CD14-positive monocyte (primary cell): ENCODE measurements around the gene COL2A1. TPM values are rescaled to one million over a fixed set of nuclear protein-coding genes. Genes with fewer than 3 reads are reported as not detected.

ENCODE experiments used
- DNase-seq, 3 donors: peaks; one replicate each; pipeline ENCODE4 v3.0.0-alpha.2; 2011 to 2022
- H2AFZ ChIP-seq: 2 replicates; pipeline ENCODE4 v1.6.0; 2012; ENCODE audit warnings: mild to moderate bottlenecking, low read depth, low read length, inconsistent platforms; ENCODE audit not compliant: insufficient read depth, poor library complexity, severe bottlenecking
- H3K27ac ChIP-seq, 2 donors: 1 replicate in 1 of 2; 2 replicates in 1 of 2; pipeline ENCODE4 v1.5.1; 2012 to 2013; ENCODE audit warnings: low read length in 2 of 2, control low read depth in 1 of 2, inconsistent platforms in 1 of 2, low read depth in 1 of 2, mild to moderate bottlenecking in 1 of 2
- H3K27me3 ChIP-seq, 2 donors: one replicate each; pipeline versions ENCODE4 v1.6.0 to v1.6.1; 2011 to 2013; ENCODE audit warnings: low read length in 2 of 2; ENCODE audit not compliant: control insufficient read depth in 2 of 2, insufficient read depth in 2 of 2
- H3K36me3 ChIP-seq, 2 donors: replicated peaks in 1 of 2; 1 replicate in 1 of 2; 2 replicates in 1 of 2; pipeline versions ENCODE4 v1.5.1 to v1.6.1; 2012 to 2013; ENCODE audit warnings: low read length in 2 of 2, control low read depth in 1 of 2, inconsistent platforms in 1 of 2, mild to moderate bottlenecking in 1 of 2; ENCODE audit not compliant: insufficient read depth in 2 of 2, control insufficient read depth in 1 of 2
- H3K4me1 ChIP-seq, 2 donors: 1 replicate in 1 of 2; 2 replicates in 1 of 2; pipeline versions ENCODE4 v1.5.1 to v1.6.1; 2012 to 2013; ENCODE audit warnings: low read length in 2 of 2, control low read depth in 1 of 2, inconsistent platforms in 1 of 2, mild to moderate bottlenecking in 1 of 2, moderate library complexity in 1 of 2; ENCODE audit not compliant: insufficient read depth in 2 of 2, control insufficient read depth in 1 of 2
- H3K4me2 ChIP-seq: replicated peaks from 2 replicates; pipeline ENCODE3; 2012; ENCODE audit warnings: low read length, moderate library complexity, mild to moderate bottlenecking; ENCODE audit not compliant: poor library complexity, severe bottlenecking; ENCODE audit errors: extremely low read depth
- H3K4me3 ChIP-seq, 3 experiments: fragments of 200-600 bp in 1 of 3; sonication (generic) in 1 of 3; replicated peaks in 1 of 3; 1 replicate in 2 of 3; 2 replicates in 1 of 3; pipeline ENCODE4 v1.5.1; 2011 to 2013; ENCODE audit warnings: low read length in 3 of 3, mild to moderate bottlenecking in 3 of 3, control low read depth in 2 of 3, low read depth in 2 of 3, inconsistent platforms in 1 of 3, moderate library complexity in 1 of 3
- H3K79me2 ChIP-seq: 2 replicates; pipeline ENCODE4 v1.6.0; 2012; ENCODE audit warnings: mild to moderate bottlenecking, control low read depth, inconsistent platforms, low read length, moderate library complexity; ENCODE audit not compliant: insufficient read depth
- H3K9ac ChIP-seq: 2 replicates; pipeline ENCODE4 v1.6.0; 2017; ENCODE audit warnings: low read length, mild to moderate bottlenecking; ENCODE audit not compliant: insufficient read depth, poor library complexity, severe bottlenecking
- H3K9me3 ChIP-seq, 2 donors: replicated peaks in 1 of 2; 1 replicate in 1 of 2; 2 replicates in 1 of 2; pipeline versions ENCODE4 v1.5.1 to v1.6.1; 2012 to 2013; ENCODE audit warnings: low read length in 2 of 2, control low read depth in 1 of 2; ENCODE audit not compliant: control insufficient read depth in 1 of 2, insufficient read depth in 1 of 2
- H4K20me1 ChIP-seq: 2 replicates; pipeline ENCODE4 v1.6.0; 2012; ENCODE audit warnings: mild to moderate bottlenecking, low read length, control low read depth, moderate library complexity; ENCODE audit not compliant: insufficient read depth
- H3K27ac Mint-ChIP-seq, 7 donors: one replicate each; pipeline ENCODE4 v1.8.0; 2020; ENCODE audit warnings: mild to moderate bottlenecking in 7 of 7, mixed read lengths in 7 of 7, moderate library complexity in 6 of 7, inconsistent platforms in 2 of 7
- H3K27me3 Mint-ChIP-seq, 3 donors: one replicate each; pipeline ENCODE4 v1.8.0; 2021 to 2022; ENCODE audit warnings: low read depth in 3 of 3, mild to moderate bottlenecking in 3 of 3, mixed read lengths in 3 of 3, moderate library complexity in 3 of 3, inconsistent platforms in 1 of 3
- H3K36me3 Mint-ChIP-seq, 2 donors: one replicate each; pipeline ENCODE4 v1.8.0; 2020; ENCODE audit warnings: mixed read lengths in 2 of 2, inconsistent platforms in 1 of 2, mild to moderate bottlenecking in 1 of 2
- H3K4me1 Mint-ChIP-seq: one replicate; pipeline ENCODE4 v1.8.0; 2020; ENCODE audit warnings: mild to moderate bottlenecking, mixed read lengths
- H3K4me3 Mint-ChIP-seq, 2 donors: one replicate each; pipeline ENCODE4 v1.8.0; 2020; ENCODE audit warnings: mild to moderate bottlenecking in 2 of 2, mixed read lengths in 2 of 2, moderate library complexity in 1 of 2
- H3K9me3 Mint-ChIP-seq, 7 donors: one replicate each; pipeline ENCODE4 v1.8.0; 2020 to 2022; ENCODE audit warnings: mixed read lengths in 7 of 7, mild to moderate bottlenecking in 6 of 7, moderate library complexity in 6 of 7, inconsistent platforms in 2 of 7
- WGBS: methylation state at CpG from one replicate; pipeline ENCODE4 v1.1.5; 2013; ENCODE audit warnings: missing lambda C conversion rate; ENCODE audit not compliant: insufficient coverage; 5-methylcytosine and 5-hydroxymethylcytosine counted together
- intact Hi-C, 2 donors: fragments of 100-400 bp; cut with micrococcal nuclease; formaldehyde crosslinking; loops; one replicate each; pipeline versions ENCODE4 v1.15.0 to v1.15.1; 2023
- polyA plus RNA-seq, 3 donors: library from polyadenylated mRNA; depleted of rRNA in 1 of 3; unstranded in 2 of 3; stranded (reverse) in 1 of 3; fragments of 300-500 nt in 2 of 3; fragments of >200 nt in 1 of 3; fragmentation: Illumina TruSeq in 2 of 3; gene quantifications; 1 replicate in 2 of 3; 2 replicates in 1 of 3; pipeline ENCODE4 v1.2.3, GENCODE V29; 2012 to 2021
- TF ChIP-seq, protein P1 (sequence below): fragments of 200-600 bp; IDR thresholded peaks from one replicate; pipeline ENCODE4 v1.8.0; 2022; ENCODE audit warnings: antibody characterized with exemption, mild to moderate bottlenecking

COL2A1 gene
- polyA plus RNA-seq, 3 donors = not detected

DNA sequence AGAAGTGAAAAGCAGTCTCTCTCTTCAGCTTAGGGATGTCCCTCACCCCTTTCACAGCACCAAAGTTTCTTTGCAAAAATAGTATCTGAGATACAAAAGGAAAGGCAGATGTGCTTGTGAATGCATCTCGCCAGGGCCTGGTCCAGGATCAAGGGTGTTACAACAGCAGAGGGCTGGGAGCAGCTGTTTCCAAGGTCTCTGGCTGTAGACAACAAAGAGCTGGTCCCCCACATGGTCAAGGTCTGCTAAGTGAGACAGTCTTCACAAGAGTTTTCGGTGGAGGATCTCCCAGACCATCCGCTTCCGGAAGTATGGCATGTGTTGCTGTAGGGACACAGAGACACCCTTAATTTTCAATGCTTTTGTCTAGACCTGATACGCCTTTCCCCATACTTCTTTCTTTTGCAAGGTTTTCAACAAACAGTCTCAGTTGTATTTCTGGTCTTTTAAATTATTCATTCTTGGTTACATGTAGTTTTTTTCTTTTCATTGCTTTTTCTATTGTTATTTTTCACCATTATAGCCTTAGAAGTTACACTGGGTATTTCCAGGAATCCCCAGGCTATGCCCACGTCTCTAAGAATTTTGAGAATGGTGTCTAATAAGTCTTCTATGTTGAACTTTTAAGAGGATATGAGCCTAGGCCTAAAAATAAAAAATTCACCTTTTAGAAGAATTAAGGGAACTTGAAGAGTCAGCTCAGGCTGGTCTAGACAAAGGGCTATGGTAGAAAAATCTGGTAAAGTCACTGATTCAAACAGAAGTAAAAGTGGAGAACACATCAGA is 41.0 kb upstream of the COL2A1 start:
- Mint-ChIP-seq H3K4me1 (no peaks in the 10 kb centered on the region), H3K27ac (no peak overlapping the region), H3K27me3 (no peaks in the 10 kb centered on the region), H3K36me3 (peaks cover 73 to 75% of the 10 kb centered on the region in 2 donors), H3K4me3 (no peak overlapping the region), H3K9me3 (no peaks in the 10 kb centered on the region)
- Histone ChIP-seq H2AFZ (no peak overlapping the region), H3K9ac (no peak overlapping the region), H3K27ac (no peak overlapping the region), H3K9me3 (no peaks in the 10 kb centered on the region), H3K4me2 (no peak overlapping the region), H3K27me3 (no peaks in the 10 kb centered on the region), H3K36me3 (peaks cover 73 to 87% of the 10 kb centered on the region in 2 donors), H3K79me2 (no peaks in the 10 kb centered on the region), H4K20me1 (no peaks in the 10 kb centered on the region), H3K4me1 (no peaks in the 10 kb centered on the region), H3K4me3 (no peak overlapping the region)
- no peak for DNase-seq
- 100% methylated on average over 1 of the region's 6 CpGs for WGBS
- TF ChIP-seq, protein P1, sequence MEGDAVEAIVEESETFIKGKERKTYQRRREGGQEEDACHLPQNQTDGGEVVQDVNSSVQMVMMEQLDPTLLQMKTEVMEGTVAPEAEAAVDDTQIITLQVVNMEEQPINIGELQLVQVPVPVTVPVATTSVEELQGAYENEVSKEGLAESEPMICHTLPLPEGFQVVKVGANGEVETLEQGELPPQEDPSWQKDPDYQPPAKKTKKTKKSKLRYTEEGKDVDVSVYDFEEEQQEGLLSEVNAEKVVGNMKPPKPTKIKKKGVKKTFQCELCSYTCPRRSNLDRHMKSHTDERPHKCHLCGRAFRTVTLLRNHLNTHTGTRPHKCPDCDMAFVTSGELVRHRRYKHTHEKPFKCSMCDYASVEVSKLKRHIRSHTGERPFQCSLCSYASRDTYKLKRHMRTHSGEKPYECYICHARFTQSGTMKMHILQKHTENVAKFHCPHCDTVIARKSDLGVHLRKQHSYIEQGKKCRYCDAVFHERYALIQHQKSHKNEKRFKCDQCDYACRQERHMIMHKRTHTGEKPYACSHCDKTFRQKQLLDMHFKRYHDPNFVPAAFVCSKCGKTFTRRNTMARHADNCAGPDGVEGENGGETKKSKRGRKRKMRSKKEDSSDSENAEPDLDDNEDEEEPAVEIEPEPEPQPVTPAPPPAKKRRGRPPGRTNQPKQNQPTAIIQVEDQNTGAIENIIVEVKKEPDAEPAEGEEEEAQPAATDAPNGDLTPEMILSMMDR = no peak
- intact Hi-C loops = no loop called here

DNA sequence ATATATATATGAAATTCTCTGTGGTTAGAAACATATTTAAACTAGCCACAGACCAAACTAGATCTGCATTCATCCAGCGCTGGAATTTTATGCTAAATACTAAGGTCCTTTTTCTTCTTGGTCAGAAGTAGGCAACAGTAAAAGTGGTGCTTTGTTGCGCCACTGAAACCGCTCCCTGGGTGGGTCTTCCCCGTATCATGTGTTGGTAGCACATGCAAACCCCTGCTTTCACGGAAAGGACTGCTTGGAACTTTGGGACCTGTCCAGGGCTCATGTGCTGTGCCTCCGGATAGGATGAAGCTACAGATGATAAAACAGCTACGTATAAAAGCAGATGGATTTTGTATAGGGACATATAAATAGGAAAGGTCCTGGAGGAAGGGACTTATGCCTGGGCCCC is 40.1 kb upstream of the COL2A1 start:
- Histone ChIP-seq H4K20me1 (no peaks in the 10 kb centered on the region), H3K4me3 (no peak overlapping the region), H3K27ac (no peak overlapping the region), H3K9ac (no peak overlapping the region), H3K36me3 (peaks cover 65 to 78% of the 10 kb centered on the region in 2 donors), H3K9me3 (no peaks in the 10 kb centered on the region), H3K4me2 (no peak overlapping the region), H3K4me1 (no peaks in the 10 kb centered on the region), H3K27me3 (no peaks in the 10 kb centered on the region), H2AFZ (no peak overlapping the region), H3K79me2 (no peaks in the 10 kb centered on the region)
- Mint-ChIP-seq H3K27me3 (no peaks in the 10 kb centered on the region), H3K4me3 (no peak overlapping the region), H3K27ac (no peak overlapping the region), H3K9me3 (no peaks in the 10 kb centered on the region), H3K4me1 (no peaks in the 10 kb centered on the region), H3K36me3 (peaks cover 66 to 67% of the 10 kb centered on the region in 2 donors)
- DNase-seq = no peak
- TF ChIP-seq, protein P1 = no peak
- WGBS = 92% methylated on average over 6 of the region's 7 CpGs
- intact Hi-C loops = no loop called here
